Measurements from ENCODE around the gene UBA1. TPM values are rescaled to one million over a fixed set of nuclear protein-coding genes. Genes with fewer than 3 reads are reported as not detected.

UBA1 gene
- total and polyA plus RNA-seq, 2 of the 8 experiments (the other 6 are each of a cell fraction or from before 2014, with no cell fraction given): 313 to 458 TPM

GRCh38 chrX:47239199-47239598 lies 45.6 kb downstream of the UBA1 start (continued):
- TF ChIP-seq CHD7 (IDR thresholded peaks at IDR 0.05; ENCODE audit: insufficient replicate concordance, low read length) (no peak), TAF7 (optimal IDR thresholded peaks at IDR 0.05; ENCODE audit: borderline replicate concordance, low read depth, low read length) (no peak), POU5F1 (IDR thresholded peaks at IDR 0.05; ENCODE audit: low read depth, low read length) (no peak), BCL11A (IDR thresholded peaks at IDR 0.05; ENCODE audit: low read depth in 2 of 2, low read length in 2 of 2) (no peak), HDAC6 (IDR thresholded peaks at IDR 0.05; ENCODE audit: low read depth, low read length) (no peak), RAD21 (IDR thresholded peaks at IDR 0.05 in 1 of 2, conservative IDR thresholded peaks at IDR 0.05 in 1 of 2; ENCODE audit: low read depth in 2 of 2, low read length in 2 of 2) (no peak), KDM5A (IDR thresholded peaks at IDR 0.05; ENCODE audit: low read length) (no peak), CTBP2 (IDR thresholded peaks at IDR 0.05; ENCODE audit: borderline replicate concordance, insufficient read depth, insufficient read length, low read length) (no peak), JUN (IDR thresholded peaks at IDR 0.05; ENCODE audit: low read depth, low read length) (no peak), CEBPB (IDR thresholded peaks at IDR 0.05; ENCODE audit: low read depth, low read length) (no peak)

Measured in H1 (cell line).